GM10847 (cell line): ENCODE data around the gene KRT1.

Source experiments
- POLR2A ChIP-seq: IDR thresholded peaks from 2 replicates; pipeline ENCODE4 v1.6.1; 2011; ENCODE audit not compliant: insufficient read length; ENCODE audit errors: extremely low read depth

The KRT1 gene

DNA sequence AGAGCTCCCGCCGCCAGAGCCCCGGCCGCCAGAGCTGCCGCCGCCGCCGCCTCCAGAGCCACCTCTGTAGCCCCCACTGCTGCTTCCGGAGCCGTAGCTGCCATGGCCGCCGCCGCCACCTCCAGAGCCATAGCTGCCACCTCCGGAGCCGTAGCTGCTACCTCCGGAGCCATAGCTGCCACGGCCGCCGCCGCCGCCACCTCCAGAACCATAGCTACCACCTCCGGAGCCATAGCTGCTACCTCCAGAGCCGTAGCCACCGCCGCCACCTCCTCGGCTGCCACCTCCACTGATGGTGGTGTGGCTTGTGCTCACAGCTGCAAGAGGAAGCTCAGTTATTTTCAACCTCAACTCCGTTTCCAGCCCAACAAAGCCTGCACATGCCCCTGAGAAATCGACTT lies 4.9 kb downstream of the KRT1 start:
- TF ChIP-seq POLR2A, result no peak

DNA sequence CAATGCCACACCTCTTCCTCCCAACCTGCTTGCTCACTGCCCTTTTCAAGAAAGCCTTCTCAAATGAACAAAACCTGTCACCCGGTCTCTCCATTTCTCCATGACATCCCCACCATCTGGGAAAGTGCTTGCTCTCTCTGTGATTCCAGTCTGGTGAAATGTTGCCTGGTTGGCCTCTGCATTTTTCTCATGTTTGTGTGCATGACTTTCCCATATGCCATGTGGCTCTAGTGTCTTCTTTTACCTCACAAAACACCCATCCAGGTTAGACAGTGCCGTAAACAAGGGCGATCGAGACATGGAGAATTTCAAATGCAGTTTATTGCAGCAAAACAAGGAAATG lies 5.8 kb downstream of the KRT1 start:
- TF ChIP-seq POLR2A, result no peak

DNA sequence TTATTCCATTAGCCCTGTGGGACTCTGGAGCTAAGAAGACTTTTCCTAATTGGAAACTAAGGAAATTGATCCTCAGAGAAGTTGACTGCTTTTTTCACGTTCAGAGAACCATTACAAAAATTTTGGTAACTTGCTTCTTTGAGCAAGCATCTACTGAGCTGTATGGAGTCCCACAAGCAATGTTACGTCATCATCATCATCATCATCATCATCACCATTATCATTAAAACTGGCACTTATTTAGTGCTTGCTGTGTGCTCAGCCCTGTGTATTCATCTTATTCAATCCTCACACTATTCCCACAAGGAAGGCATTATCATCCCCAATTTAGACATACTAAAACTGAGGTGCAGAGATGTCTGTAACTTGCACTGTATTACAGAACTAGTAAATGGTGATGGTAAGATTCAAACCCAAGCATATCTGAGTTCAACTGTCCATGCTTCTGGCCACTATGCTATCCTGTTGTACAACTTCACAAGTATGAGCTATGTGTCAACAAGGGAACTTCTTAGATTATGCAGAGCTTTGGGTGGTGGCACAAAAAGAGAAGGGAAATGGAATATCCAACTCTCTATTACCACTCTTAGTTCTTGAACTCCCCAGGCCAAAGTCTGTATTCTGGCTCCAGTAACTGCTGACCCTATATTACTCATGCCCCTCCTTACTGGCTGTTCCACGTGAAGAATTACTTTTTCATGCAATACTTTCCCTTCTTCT lies 6.3 kb downstream of the KRT1 start:
- no peak for TF ChIP-seq POLR2A

DNA sequence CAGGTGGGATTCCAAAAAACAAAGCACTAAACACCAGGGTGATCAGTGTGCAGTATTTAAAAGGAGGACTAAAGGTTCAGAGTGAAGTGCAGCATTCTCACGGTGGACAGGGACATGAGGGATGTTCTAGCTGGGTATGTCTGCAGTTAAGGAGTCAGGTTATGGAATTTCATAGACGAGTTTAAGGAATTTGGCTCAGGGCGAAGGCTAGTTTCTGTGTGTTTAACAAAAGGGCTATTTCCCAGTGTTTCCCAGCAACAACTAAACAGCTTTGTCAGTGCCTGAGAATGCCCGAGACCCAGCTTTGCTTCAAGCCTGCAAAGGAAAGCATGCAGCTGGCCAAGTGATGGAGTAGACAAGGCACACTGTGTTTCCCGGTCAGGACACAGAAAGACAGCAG lies 7.0 kb downstream of the KRT1 start:
- no peak for TF ChIP-seq POLR2A

DNA sequence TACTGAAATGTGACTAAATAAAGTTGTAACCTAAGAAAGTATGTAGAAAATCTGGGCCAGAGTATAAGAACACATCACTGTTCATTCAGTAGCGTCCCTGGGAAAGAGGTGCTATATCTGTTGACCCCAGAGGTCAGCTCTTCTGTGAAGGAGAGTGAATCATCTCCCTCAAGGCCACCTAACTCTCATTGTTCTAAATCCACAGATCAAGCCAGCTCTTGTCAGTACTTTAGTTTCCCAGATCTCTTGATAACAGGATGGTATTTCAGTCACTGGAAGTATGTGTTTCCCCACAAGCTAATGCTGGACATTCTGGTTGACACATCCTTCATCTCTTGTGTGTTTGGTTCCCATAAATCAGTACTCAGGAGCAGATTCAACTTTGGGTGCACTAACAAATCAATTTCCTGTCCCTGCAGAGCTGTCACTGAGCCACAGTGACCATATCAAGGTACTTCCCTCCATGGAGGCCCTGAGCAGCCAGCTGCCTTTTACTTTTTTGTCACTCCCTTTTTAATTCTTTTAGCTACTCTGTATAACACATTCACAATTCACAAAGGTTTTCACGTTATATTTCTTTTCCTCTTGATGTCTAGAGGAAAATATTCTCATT lies 7.8 kb downstream of the KRT1 start:
- TF ChIP-seq POLR2A, result no peak

DNA sequence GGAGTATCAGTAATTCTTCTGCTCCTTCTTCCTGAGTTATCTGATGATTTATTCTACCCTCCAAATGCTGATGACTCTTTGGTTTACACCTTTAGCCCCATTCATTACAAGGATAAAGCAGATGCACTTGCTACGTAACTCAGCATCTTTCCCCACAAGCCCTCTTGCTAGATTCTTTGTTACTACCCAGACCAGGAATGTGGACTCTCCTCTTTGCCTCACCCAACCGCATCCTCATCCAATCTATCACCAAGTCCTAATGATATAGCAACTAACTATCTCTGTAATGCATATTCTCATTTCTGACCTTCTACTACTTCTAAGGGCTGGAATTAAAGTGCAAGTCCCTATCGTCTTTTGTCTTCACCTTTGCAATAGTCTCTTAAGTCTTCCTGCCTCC lies 9.2 kb downstream of the KRT1 start:
- TF ChIP-seq POLR2A, result no peak

DNA sequence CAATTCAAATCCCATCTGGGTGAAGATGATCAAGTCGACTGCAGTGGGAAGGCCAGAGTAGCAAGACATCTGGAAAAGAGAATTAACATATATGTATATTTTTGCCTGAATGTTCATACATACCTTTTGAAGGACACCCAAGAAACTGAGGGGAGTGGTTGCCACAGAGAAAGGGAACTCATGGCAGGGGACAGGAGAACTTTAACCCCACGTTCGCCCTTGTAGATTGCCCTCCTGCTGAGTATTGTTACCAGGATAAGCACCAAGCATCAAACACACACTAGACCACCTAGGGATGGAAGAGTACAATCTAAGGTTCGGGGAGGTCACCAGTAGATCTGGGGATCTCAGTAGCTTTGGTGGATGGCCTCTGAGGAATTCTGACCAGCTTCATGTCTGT lies 9.7 kb downstream of the KRT1 start:
- TF ChIP-seq POLR2A, result no peak

DNA sequence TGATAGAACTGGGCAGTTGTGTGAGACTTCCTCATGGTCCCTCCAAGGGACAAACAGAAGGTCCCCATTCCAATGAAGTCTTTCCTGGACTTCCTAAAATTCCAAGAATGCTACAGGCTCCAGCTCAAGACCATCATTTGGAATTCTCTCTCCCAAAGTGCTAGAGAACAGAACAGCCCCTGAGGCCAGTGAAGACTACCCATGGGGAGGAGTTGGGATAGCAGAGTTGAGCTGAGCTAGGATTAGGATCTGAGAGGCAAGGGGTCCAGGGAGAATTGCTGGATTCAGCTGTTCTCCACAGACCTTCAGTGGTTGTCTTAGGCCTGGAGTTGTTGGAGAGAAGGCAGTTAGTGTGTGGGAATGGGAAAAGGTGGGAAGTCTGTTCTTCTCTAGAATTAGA lies 10.8 kb downstream of the KRT1 start:
- no peak for TF ChIP-seq POLR2A

DNA sequence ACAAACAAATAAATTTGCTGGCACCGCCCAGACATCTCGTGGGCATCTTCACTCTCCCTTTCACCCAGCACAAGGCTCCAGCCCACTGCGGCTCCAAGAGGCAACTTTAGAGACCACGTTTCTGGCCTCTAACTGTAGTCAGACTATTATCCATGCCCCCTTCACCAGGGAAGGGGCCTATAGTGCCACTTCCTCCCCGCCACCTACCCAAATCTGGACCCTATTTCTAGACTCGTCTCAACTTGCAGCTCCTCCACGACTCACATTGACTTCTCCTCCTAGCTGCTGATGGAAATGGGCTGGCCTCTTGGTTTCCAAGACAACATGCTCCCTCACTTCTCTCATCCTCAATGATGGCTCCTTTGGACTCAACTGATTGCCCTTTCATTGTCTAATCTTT lies 12.3 kb downstream of the KRT1 start:
- no peak for TF ChIP-seq POLR2A

DNA sequence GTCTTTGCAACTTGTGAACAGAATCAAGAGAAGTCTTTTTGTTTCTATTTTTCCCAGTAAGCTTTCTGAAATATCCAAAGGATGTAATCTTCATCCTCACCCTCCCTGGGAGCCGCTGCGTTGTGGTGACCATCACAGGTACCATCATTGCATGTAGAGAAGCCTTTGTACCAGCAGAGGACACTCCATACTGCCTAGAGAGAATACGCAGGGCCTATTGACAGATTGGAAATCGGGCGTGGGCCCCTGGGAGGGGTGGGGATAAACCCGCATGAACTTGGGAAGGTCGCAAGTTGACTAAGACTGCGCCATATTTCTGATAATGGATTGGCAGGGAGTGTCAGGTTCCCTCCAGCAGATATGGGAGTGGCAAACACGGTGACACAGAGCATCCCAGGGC lies 12.7 kb downstream of the KRT1 start:
- TF ChIP-seq POLR2A, result no peak

DNA sequence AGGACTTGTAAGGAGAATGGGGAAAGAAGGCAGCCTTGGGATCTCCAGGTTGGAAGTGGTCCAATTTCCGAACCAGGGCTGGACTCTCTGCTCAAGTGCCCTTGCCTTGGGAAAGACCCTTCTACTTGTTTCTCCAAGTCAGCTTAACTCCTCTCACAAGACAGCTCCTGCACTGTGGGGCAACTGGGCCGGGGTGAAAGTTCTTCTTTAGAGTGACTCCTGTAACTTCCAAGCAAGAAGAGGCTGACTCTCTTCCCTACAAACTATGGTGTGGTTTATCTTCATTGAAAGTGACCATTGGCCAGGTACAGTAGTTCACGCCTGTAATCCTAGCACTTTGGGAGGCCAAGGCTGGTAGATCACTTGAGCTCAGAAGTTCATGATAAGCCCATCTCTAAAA lies 13.7 kb downstream of the KRT1 start:
- no peak for TF ChIP-seq POLR2A

DNA sequence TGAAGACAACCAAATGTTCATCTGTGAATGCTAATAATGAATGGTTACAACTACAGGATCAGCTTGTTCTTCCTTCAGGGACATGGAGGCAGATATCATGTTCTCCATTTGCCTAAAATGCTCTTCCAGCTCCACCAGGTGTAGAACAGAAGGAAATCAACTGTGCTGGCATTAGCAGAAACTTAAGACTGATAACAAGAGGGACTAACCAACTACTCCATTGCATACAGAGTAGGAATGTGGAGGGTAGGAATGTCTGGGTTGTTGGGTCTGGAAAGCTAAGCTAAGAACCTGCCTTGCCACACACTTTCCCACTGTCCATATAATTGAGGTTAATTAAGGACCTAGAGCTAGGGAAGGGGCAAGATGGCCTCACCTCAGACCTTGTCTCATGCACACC lies 16.8 kb downstream of the KRT1 start:
- no peak for TF ChIP-seq POLR2A

DNA sequence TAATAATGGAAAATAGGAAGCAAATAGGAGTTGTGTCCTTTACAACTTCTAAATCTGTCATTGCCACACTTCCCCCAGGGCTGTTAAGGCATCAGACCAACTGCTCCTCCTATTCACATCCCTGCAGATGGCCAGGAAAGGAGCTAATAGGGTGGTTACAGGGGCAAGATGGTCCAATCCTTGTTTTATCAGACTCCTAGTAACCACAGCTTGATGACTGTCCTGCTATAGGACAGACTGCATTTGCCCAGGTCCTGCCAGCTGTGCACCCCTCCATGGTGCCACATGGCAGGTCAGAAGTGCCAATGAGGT lies 17.3 kb downstream of the KRT1 start:
- TF ChIP-seq POLR2A, result no peak

DNA sequence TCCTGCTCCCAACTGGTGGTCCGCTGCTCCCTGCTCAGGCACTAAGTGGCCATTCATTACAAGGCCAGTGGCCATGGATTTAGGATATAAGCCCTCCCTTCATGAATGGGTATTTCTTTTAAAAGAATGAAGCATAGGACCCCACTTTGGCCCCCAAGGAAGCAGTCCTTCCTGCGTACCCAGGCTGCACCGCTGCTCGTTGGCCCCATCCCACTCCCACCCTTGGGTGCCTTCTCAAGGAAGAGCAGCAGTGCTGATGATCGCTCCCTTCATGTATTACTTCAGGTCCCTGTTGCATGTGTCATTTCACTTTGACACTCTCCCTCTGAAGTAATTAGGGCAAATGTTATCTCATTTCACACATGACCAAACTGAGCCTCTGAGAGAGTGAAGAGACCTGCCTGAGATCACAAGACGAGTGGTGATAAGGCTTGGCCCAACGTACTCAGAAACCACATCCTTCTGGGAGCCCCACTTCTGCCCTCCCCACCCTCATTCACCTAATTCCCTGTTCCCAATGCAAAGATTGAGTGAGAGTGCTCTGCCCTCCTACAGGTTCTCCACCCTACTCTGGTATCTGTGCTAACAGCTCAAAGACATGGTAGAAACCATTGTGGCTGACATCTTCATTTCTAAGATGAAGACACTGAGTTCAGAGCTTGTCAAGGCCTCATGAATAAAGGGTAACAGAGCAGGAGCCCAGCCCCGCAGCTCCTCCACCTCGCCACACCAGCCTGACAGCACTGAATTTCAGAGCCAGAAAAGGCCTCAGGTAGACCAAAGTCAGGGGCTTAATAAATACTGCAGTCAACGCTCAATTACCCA lies 17.9 kb downstream of the KRT1 start:
- TF ChIP-seq POLR2A, result no peak

DNA sequence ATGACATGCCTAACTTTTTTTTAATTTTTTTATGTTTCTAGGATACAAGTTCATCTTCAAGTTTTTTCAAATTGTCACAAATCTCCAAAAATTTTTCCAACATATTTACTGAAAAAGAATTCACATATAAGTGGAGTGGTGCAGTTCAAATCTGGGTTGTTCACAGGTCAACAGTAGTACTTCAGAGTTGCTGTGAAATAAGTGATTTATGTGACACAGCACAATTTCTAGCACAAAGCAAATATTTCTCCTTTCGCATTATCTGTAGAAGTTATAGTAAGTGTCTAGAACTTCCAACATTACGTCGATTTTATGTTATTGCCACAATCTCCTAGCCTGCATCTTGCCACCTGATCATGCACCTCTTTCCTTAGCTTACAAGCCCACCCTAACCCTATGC lies 18.5 kb downstream of the KRT1 start:
- no peak for TF ChIP-seq POLR2A

DNA sequence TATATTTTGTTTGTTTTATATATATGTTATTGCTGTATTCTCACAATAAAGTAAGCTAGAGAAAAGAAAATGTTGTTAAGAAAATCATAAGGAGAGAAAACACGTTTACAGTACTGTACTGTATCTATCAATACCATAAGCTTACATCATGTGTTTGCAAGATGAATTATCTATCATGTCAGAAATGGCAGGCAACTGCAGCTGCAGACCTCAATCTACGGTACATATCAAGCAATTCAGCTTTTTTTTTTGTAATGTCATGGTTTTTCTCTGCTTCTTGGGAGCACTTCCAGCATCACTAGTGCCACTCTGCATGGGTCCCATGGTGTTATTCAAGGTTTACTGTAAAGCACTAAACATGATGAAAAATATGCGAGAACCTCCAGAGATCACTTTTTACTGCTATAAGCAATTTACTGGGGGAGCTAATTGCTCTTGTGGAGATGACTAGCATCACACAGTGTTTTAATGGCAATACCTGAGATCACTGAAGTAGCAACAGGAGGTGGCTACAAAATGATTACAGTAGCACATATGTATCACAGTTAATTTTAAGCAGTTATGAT lies 19.2 kb downstream of the KRT1 start:
- TF ChIP-seq POLR2A, result no peak
